Neuronal stem cell (in vitro differentiated cells): ENCODE measurements around the gene AUP1.
A peak's percentile ranks its signal among the peaks of the same experiment; 100 is the strongest.
"Not testable (repeated sequence)": the region's sequence is repeated elsewhere in the genome, so short reads cannot be mapped to it uniquely, and the experiment has no call there.

Source experiments
- DNase-seq: peaks from one replicate; pipeline ENCODE4 v3.0.0-alpha.2; 2013; ENCODE audit warnings: low spot score
- H2AFZ ChIP-seq: one replicate; pipeline ENCODE4 v1.6.1; 2013; ENCODE audit warnings: mild to moderate bottlenecking, low read length, inconsistent platforms
- H2AK5ac ChIP-seq: 2 replicates; pipeline ENCODE4 v1.6.1; 2013; ENCODE audit warnings: low read depth, mild to moderate bottlenecking, inconsistent platforms, low read length, moderate library complexity, mixed read lengths
- H2BK120ac ChIP-seq: 2 replicates; pipeline ENCODE4 v1.6.1; 2013; ENCODE audit warnings: low read depth, mild to moderate bottlenecking, inconsistent platforms, low read length, moderate library complexity, mixed read lengths
- H2BK12ac ChIP-seq: one replicate; pipeline ENCODE4 v1.6.1; 2013; ENCODE audit warnings: low read length, inconsistent platforms
- H2BK15ac ChIP-seq: 2 replicates; pipeline ENCODE4 v1.6.1; 2013; ENCODE audit warnings: mild to moderate bottlenecking, low read length, inconsistent platforms, mixed read lengths
- H2BK5ac ChIP-seq: one replicate; pipeline ENCODE4 v1.6.1; 2013; ENCODE audit warnings: inconsistent platforms, mild to moderate bottlenecking, low read length, moderate library complexity
- H3K14ac ChIP-seq: one replicate; pipeline ENCODE4 v1.6.1; 2013; ENCODE audit warnings: low read length, inconsistent platforms
- H3K18ac ChIP-seq: 2 replicates; pipeline ENCODE4 v1.6.1; 2013; ENCODE audit warnings: low read length, inconsistent platforms
- H3K23ac ChIP-seq: 2 replicates; pipeline ENCODE4 v1.6.1; 2013; ENCODE audit warnings: low read depth, mild to moderate bottlenecking, mixed read lengths, low read length, inconsistent platforms; ENCODE audit not compliant: poor library complexity
- H3K27ac ChIP-seq: replicated peaks from 3 replicates; pipeline ENCODE4 v1.5.1; 2013; ENCODE audit warnings: low read length, inconsistent platforms
- H3K27me3 ChIP-seq, 3 experiments: 2 replicates each; pipeline ENCODE4 v1.6.1; 2013; ENCODE audit warnings: low read length in 3 of 3, mild to moderate bottlenecking in 2 of 3, inconsistent platforms in 1 of 3, low read depth in 1 of 3, mixed read lengths in 1 of 3, moderate library complexity in 1 of 3; ENCODE audit not compliant: control insufficient read depth in 3 of 3, insufficient read depth in 3 of 3
- H3K36me3 ChIP-seq, 2 donors: replicated peaks in 1 of 2; 2 replicates each; pipeline ENCODE4 v1.6.1; 2013; ENCODE audit warnings: low read length in 2 of 2; ENCODE audit not compliant: control insufficient read depth in 2 of 2, insufficient read depth in 2 of 2
- H3K4ac ChIP-seq: 2 replicates; pipeline ENCODE4 v1.6.1; 2013; ENCODE audit warnings: inconsistent platforms, mild to moderate bottlenecking, low read length, moderate library complexity
- H3K4me1 ChIP-seq, 2 donors: 1 replicate in 1 of 2; 2 replicates in 1 of 2; pipeline ENCODE4 v1.6.1; 2013; ENCODE audit warnings: low read length in 2 of 2, low read depth in 1 of 2; ENCODE audit not compliant: control insufficient read depth in 2 of 2, insufficient read depth in 1 of 2
- H3K4me2 ChIP-seq: one replicate; pipeline ENCODE4 v1.6.1; 2013; ENCODE audit warnings: mild to moderate bottlenecking, low read length, inconsistent platforms; ENCODE audit not compliant: insufficient read depth, poor library complexity, severe bottlenecking
- H3K4me3 ChIP-seq, 2 donors: 2 replicates each; pipeline ENCODE4 v1.5.1; 2013; ENCODE audit warnings: low read length in 2 of 2, mild to moderate bottlenecking in 2 of 2, inconsistent platforms in 1 of 2, moderate library complexity in 1 of 2
- H3K79me1 ChIP-seq: one replicate; pipeline ENCODE4 v1.6.1; 2013; ENCODE audit warnings: low read depth, mild to moderate bottlenecking, inconsistent platforms, low read length, moderate library complexity
- H3K9ac ChIP-seq: one replicate; pipeline ENCODE4 v1.6.1; 2013; ENCODE audit warnings: mild to moderate bottlenecking, low read depth, low read length, inconsistent platforms; ENCODE audit not compliant: poor library complexity
- H3K9me3 ChIP-seq, 2 donors: replicated peaks in 1 of 2; 2 replicates each; pipeline versions ENCODE3 to v1.6.1; 2013; ENCODE audit warnings: low read length in 2 of 2, mild to moderate bottlenecking in 2 of 2, inconsistent platforms in 1 of 2, low read depth in 1 of 2, mixed read lengths in 1 of 2, moderate library complexity in 1 of 2; ENCODE audit not compliant: control insufficient read depth in 2 of 2, insufficient read depth in 1 of 2
- H4K8ac ChIP-seq: one replicate; pipeline ENCODE4 v1.6.1; 2013; ENCODE audit warnings: low read depth, mild to moderate bottlenecking, inconsistent platforms, low read length, moderate library complexity
- H4K91ac ChIP-seq: one replicate; pipeline ENCODE4 v1.6.1; 2013; ENCODE audit warnings: low read length, low read depth, mild to moderate bottlenecking, inconsistent platforms; ENCODE audit not compliant: poor library complexity
- WGBS, 2 donors: extraction: QIAGEN DNeasy Blood & Tissue Kit; methylation state at CpG; one replicate each; pipeline ENCODE4 v1.1.7; 2013; ENCODE audit warnings: missing lambda C conversion rate in 2 of 2, mixed read lengths in 1 of 2; ENCODE audit not compliant: insufficient read length in 2 of 2, insufficient replicate concordance in 1 of 2; ENCODE audit errors: extremely low coverage in 2 of 2; 5-methylcytosine and 5-hydroxymethylcytosine counted together

Gene AUP1

GRCh38 chr2:74566076-74566753, 36.7 kb upstream of the AUP1 start:
- peaks cover 0 to 68% (median 9%) of the 10 kb centered on the region in 3 experiments for H3K27me3 ChIP-seq
- WGBS, 2 donors, result no CpG with 5 or more reads among the region's 7 CpGs

GRCh38 chr2:74564222-74564621, 34.7 kb upstream of the AUP1 start:
- Histone ChIP-seq H2BK120ac (no peak overlapping the region), H2AFZ (no peak overlapping the region), H3K4me1 (peaks cover 0 to 3% of the 10 kb centered on the region in 2 donors), H3K4me3 (no peak overlapping the region), H3K14ac (no peak overlapping the region), H2BK12ac (no peak overlapping the region), H3K4ac (no peak overlapping the region), H3K27ac (no peak overlapping the region), H4K91ac (no peak overlapping the region), H4K8ac (no peak overlapping the region), H3K79me1 (no peaks in the 10 kb centered on the region), H3K36me3 (no peaks in the 10 kb centered on the region), H3K18ac (no peak overlapping the region), H3K23ac (no peak overlapping the region), H3K9ac (no peak overlapping the region), H2BK5ac (no peak overlapping the region), H3K27me3 (peaks cover 0 to 57% (median 19%) of the 10 kb centered on the region in 3 experiments), H2BK15ac (no peak overlapping the region), H3K9me3 (no peaks in the 10 kb centered on the region), H2AK5ac (no peak overlapping the region), H3K4me2 (no peak overlapping the region)
- DNase-seq, result no peak
- WGBS, 2 donors, result no CpG with 5 or more reads among the region's 5 CpGs

More at GRCh38 chr2:74566076-74566753, 36.7 kb upstream of the AUP1 start:
- no peak overlapping the region for H2BK15ac ChIP-seq
- no peak overlapping the region for H3K4me3 ChIP-seq
- H2AK5ac ChIP-seq, result no peak overlapping the region
- H2AFZ ChIP-seq, result no peak overlapping the region
- no peak overlapping the region for H3K18ac ChIP-seq
- H3K23ac ChIP-seq, result no peak overlapping the region
- H4K8ac ChIP-seq, result no peak overlapping the region
- H3K79me1 ChIP-seq, result no peaks in the 10 kb centered on the region
- no peaks in the 10 kb centered on the region for H3K9me3 ChIP-seq
- no peak overlapping the region for H2BK5ac ChIP-seq
- H3K36me3 ChIP-seq, result no peaks in the 10 kb centered on the region
- no peak overlapping the region for H3K14ac ChIP-seq
- no peak overlapping the region for H3K4ac ChIP-seq
- no peak overlapping the region for H2BK120ac ChIP-seq
- H3K4me2 ChIP-seq, result no peak overlapping the region
- H3K27ac ChIP-seq, result no peak overlapping the region
- DNase-seq, result no peak
- H2BK12ac ChIP-seq, result no peak overlapping the region
- no peak overlapping the region for H3K9ac ChIP-seq
- H4K91ac ChIP-seq, result no peak overlapping the region
- no peaks in the 10 kb centered on the region for H3K4me1 ChIP-seq

- no peak overlapping the region for H2BK15ac ChIP-seq
- H3K4ac ChIP-seq, result no peak overlapping the region
- no peak overlapping the region for H3K18ac ChIP-seq
- H2BK12ac ChIP-seq, result no peak overlapping the region
- H4K8ac ChIP-seq, result no peak overlapping the region
- H3K79me1 ChIP-seq, result no peaks in the 10 kb centered on the region
- no peak overlapping the region for H3K4me2 ChIP-seq
- H2AFZ ChIP-seq, result peak overlapping the region; percentile 12
- H2BK120ac ChIP-seq, result no peak overlapping the region
- H4K91ac ChIP-seq, result no peak overlapping the region
- H3K36me3 ChIP-seq, result peaks cover 0 to 1% of the 10 kb centered on the region in 2 donors
- no peak overlapping the region for H3K9ac ChIP-seq
- peaks cover 0 to 3% of the 10 kb centered on the region in 2 donors for H3K4me1 ChIP-seq
- WGBS, 2 donors, result 100% methylated on average over 1 of the region's 7 CpGs; no CpG with 5 or more reads in 1 of the 2 donors
- no peak overlapping the region for H3K27ac ChIP-seq
- no peak overlapping the region for H2AK5ac ChIP-seq
- peaks cover 0 to 38% (median 23%) of the 10 kb centered on the region in 3 experiments for H3K27me3 ChIP-seq
- H3K23ac ChIP-seq, result no peak overlapping the region
- H3K9me3 ChIP-seq, result no peaks in the 10 kb centered on the region
- H3K4me3 ChIP-seq, result peak overlapping the region in 1 of 2 donors; percentile 43
- no peak overlapping the region for H2BK5ac ChIP-seq
- no peak for DNase-seq
- H3K14ac ChIP-seq, result no peak overlapping the region
Observed at GRCh38 chr2:74562126-74562775, 32.7 kb upstream of the AUP1 start.

- not testable (repeated sequence) for H4K91ac ChIP-seq, H3K9me3 ChIP-seq, H3K9ac ChIP-seq, H2BK120ac ChIP-seq, H3K14ac ChIP-seq, H2AK5ac ChIP-seq, H3K4ac ChIP-seq, DNase-seq, H2AFZ ChIP-seq, H3K23ac ChIP-seq, H3K27ac ChIP-seq, H2BK12ac ChIP-seq, H3K79me1 ChIP-seq, H2BK5ac ChIP-seq, H2BK15ac ChIP-seq, H3K4me2 ChIP-seq, H4K8ac ChIP-seq, H3K4me3 ChIP-seq, H3K4me1 ChIP-seq, H3K18ac ChIP-seq
- WGBS, 2 donors, result no CpG with 5 or more reads among the region's 1 CpG
- Histone ChIP-seq H3K27me3 (peaks cover 0 to 34% (median 30%) of the 10 kb centered on the region in 3 experiments), H3K36me3 (peaks cover 8 to 13% of the 10 kb centered on the region in 2 donors)
Observed at GRCh38 chr2:74561022-74561421, 31.5 kb upstream of the AUP1 start.
